Erythroblast (primary cell): Measurements from ENCODE around the gene CAMKMT.
"Not testable (repeated sequence)": the region's sequence is repeated elsewhere in the genome, so short reads cannot be mapped to it uniquely, and the experiment has no call there.

Experiments used
- DNase-seq, 2 experiments: peaks; one replicate each; lab custom pipeline; 2025; lab: John Stamatoyannopoulos, UW
- GATA1 ChIP-seq: IDR thresholded peaks from 2 replicates; pipeline ENCODE4 v1.6.1; 2011; ENCODE audit warnings: low read depth, mild to moderate bottlenecking, control low read depth, low read length, moderate library complexity
- POLR2A ChIP-seq: IDR thresholded peaks from 2 replicates; pipeline ENCODE4 v1.6.1; 2011; ENCODE audit warnings: mild to moderate bottlenecking, low read length

Gene CAMKMT

DNA sequence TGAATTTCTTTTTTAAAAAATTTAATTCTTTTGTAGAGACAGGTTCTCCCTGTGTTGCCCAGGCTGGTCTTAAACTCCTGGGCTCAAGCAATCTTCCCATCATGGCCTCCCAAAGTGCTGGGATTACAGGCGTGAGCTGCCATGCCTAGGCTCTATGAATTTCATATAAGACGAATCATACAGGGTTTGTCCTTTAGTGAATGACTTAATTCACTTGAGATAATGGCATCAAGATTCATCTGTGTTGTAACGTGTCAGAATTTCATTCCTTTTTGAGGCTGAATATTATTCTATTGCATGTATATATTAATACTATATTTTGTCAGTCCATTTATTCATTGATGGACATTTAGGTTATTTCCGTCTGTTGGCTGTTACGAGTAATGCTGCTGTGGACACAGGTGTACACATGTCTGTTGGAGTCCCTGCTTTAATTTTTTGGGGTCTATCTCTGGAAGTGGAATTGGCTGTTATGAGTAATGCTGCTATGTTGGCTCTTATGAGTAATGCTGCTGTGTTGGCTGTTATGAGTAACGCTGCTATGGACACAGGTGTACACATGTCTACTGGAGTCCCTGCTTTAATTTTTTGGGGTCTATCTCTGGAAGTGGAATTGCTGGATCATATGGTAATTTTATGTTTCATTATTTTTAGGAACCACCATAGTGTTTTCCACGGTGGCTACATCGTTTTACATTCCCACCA is 210.6 kb downstream of the CAMKMT start:
- TF ChIP-seq GATA1 = no peak
- no peak for TF ChIP-seq POLR2A
- no peak for DNase-seq

- DNase-seq = no peak
- no peak for TF ChIP-seq GATA1
- no peak for TF ChIP-seq POLR2A
Observed at GRCh38 chr2:44573996-44574395, 212.2 kb downstream of the CAMKMT start.

DNA sequence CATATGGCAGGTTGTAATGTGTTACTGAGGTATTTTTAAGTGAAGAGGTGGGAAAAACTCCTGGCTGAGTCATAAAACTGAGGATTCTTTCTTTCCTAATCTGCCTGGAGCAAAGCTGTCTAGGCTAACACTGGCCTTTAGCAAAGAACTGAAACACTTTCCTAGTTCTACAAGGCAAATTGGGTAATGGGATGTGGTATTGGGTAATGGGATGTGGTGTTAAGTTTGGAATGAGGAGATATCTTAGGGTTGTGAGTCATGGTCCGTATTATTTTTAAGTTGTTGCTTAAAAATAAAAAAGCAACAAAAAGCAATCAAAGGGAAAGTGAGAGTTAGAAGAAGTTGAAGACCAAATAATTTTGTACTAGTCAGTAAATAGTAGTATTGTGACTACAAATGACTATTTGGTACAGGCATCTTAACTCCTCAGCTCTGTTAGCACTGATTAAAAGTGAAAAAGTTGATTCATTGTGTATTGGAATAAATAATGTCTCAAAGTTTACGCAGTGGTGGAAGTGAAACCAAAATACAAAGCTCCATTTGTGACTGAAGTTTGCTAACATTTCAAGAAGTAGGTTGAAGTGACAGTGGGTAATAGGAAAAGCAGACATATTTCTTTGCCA is 216.8 kb downstream of the CAMKMT start:
- DNase-seq = no peak
- TF ChIP-seq POLR2A = no peak
- no peak for TF ChIP-seq GATA1

DNA sequence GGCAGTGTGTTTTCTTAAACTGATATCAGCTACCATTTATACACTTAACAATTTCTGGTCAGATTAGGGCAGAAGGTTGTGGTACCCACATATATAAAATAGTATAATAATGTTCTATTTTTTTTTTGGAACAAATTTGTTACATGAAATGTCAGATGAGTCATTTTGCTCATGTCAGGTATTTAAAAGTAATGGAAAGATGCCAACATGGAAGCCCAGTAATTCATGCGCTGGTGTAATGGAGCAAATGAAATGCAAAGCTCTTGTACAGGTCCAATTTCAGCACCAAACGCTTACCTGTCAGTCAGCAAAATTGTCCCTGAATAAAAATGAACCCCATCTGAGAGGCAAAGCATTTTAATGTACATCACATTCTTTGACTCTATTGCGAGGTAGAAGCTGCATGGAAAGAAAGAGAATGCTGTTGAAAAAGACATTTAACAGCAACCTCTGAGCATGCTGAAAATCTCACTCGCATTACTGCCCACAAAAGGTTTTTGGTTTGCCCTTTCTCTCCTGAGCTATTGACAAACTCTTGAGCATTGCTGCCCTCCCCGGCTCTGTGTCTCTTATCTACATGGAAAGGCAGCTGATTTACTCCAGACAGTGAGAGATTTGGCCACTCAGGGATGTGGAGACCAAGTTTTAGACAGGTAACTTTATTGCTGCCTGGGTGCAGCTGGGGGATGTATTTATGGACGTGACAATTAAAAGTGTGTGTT is 217.5 kb downstream of the CAMKMT start:
- no peak for TF ChIP-seq POLR2A
- TF ChIP-seq GATA1 = no peak
- no peak for DNase-seq

DNA sequence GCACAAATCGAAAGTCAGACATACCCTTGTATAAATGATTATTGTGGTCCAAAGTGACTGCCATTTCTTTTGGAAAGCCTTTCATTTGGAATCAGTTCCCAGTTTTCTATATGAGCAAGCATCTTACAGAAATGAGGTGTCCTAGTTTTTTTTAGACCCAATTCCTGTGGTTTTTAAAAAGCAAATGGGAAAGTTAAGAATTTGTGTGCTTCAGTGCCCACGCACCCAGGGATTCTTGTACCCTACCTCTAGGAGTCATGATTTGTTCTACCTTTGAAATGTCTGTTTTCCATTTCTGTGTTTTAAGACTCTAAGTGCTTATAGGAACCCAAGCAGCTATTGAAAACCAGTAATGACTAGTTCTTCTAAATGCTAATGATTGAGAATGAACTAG is 218.1 kb downstream of the CAMKMT start:
- TF ChIP-seq GATA1 (no peak), POLR2A (no peak)
- DNase-seq = no peak

DNA sequence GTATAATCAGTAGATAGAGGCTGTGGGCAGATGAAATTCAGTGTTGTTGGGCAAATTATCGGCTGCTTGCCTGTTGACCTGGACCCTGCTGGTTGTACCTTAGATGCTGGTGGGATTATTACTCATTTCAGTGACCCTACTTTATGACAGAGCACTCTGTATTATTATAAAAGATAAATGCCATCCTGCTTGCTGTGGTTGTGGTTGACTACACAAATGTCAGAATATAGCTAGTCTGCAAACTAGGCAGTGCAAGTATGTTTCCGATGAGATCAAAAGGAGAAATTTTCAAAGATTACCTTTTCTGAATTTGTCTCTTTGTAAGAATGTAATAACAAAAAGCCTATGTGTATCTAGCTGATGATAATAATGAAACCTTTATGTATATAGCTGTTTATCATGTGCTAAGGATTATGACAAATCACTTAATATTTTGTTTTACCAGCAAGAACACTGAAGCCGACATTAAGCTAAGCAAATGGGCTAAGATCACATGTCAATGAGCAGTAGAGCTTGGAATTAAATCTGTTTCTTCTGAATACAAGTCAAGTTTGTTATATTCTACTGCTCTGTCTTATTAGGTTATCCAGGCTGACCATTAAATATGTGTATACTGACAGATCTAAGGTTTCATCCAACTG is 219.2 kb downstream of the CAMKMT start:
- TF ChIP-seq GATA1 (no peak), POLR2A (no peak)
- no peak for DNase-seq

DNA sequence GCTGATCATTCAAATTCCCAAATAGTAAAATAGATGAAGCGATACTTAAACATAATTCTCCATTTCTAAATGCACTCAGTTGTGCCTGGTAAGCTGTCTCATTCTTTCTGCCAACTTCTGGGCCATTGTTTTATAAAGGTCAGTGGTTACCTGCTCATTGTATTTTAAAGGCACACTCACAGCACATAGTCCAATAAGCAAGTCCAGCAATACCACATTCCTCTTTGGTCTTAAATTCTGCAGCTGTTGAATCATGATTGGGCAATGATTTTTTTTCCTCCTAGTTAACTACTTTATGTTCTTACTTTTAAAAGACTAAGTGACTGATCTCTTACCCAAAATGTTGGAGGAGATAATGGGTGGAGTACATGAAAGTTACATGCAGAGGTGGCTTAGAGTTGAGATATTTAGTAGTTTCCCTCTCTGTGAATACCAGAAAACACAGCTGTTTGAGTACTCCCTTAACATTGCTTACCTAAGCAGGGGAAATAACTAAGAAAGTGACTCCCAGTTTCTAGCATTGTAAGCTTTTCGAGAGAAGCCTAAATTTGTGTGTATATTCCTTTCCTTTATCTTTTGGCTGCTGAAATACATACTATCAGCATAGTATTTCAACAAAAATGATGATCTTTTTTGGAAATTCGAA is 220.7 kb downstream of the CAMKMT start:
- DNase-seq = no peak
- no peak for TF ChIP-seq GATA1
- TF ChIP-seq POLR2A = no peak

- not testable (repeated sequence) for DNase-seq
Observed at GRCh38 chr2:44595615-44596014, 233.9 kb downstream of the CAMKMT start.

GRCh38 chr2:44596537-44597320 is 235.0 kb downstream of the CAMKMT start:
- TF ChIP-seq GATA1 (no peak), POLR2A (no peak)
- no peak for DNase-seq

DNA sequence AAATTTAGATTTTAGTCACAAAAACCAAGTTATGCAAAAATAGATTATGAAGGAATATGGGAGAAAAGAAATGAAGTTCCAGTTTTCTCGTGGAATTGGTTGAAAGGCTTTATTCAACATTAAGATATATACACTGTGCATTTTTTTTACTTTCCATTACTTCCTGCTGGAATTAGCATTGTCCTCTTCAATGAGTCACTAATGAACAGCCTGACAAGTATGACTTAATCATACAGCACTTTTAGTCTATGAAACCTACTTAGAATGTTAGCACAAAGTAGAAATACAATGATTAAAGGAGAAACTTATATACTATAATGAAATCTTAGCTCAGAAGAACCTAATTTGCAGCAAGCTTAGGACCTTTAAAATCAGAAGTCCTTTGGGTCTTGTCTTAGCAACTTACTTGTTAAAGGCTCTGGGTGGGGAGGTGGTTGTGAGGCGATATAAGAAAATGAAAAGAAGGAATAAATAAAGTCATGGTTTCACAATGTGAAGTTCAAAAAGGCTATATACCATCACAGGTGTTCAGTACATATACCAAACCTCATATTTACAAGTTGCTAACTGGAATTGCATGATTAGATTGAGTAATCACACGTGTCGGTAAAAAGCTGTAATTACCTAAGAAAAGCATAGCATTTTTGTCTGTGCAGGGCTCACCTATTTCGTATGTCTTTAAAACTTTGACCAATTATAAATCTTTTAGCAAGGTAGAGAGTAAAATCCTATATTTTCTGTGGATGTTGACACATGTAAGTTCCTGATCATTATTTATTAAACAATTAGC is 236.8 kb downstream of the CAMKMT start:
- no peak for DNase-seq
- TF ChIP-seq POLR2A = no peak
- TF ChIP-seq GATA1 = no peak

GRCh38 chr2:44599130-44599529 is 237.4 kb downstream of the CAMKMT start:
- DNase-seq = no peak
- TF ChIP-seq GATA1 (no peak), POLR2A (no peak)

DNA sequence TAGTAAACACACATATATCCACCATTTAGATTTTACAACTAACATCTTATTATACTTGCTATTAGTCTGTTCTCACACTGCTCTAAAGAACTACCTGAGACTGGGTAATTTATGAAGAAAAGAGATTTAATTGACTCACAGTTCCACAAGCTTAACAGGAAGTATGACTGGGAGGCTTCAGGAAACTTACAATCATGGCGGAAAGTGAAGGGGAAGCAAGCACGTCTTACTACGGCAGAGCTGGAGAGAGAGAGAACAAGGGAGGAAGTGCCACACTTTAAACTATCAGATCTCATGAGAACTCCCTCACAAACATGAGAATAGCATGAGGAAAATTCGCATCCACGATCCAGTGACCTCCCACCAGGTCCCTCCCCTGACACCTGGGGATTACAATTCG is 240.7 kb downstream of the CAMKMT start:
- no peak for TF ChIP-seq GATA1
- no peak for TF ChIP-seq POLR2A
- no peak for DNase-seq
